ENCODE data around the gene HARS2. TPM values are rescaled to one million over a fixed set of nuclear protein-coding genes. Genes with fewer than 3 reads are reported as not detected.

The HARS2 gene
- total RNA-seq, 1 experiment from 2014 or later, result 28.8 TPM

- peak; percentile 87 to 94 for DNase-seq
- H3K9me2 ChIP-seq (ENCODE audit: insufficient read depth), result no peaks in the 10 kb centered on the region
- H3K36me3 ChIP-seq (ENCODE audit: low read depth), result no peaks in the 10 kb centered on the region
- intact Hi-C loops (cut with micrococcal nuclease; ENCODE audit: unreplicated experiment), result no loop called here
- H3K79me2 ChIP-seq (ENCODE audit: low read depth), result no peaks in the 10 kb centered on the region
- no peaks in the 10 kb centered on the region for H3K4me1 ChIP-seq (replicated peaks; ENCODE audit: insufficient read depth)
- POLR2A ChIA-PET (ENCODE audit: unreplicated experiment), result interaction anchor here (0.6 to 0.9 kb wide), 2 partner anchors 15 to 62 kb away, joined by 5 to 7 read pairs; no protein-coding TSS in a partner anchor
- BruUV-seq (replicated peaks), result no TSS peak
- peak overlapping the region; percentile 91 for H3K4me2 ChIP-seq
- H3K4me3 ChIP-seq, result peak overlapping the region; percentile 61; the same call in 1 of the 2 replicates
- no peak overlapping the region for H3K27ac ChIP-seq
- H3F3A ChIP-seq (ENCODE audit: insufficient read depth, low read depth), result peaks cover 10% of the 10 kb centered on the region
- H2AFZ ChIP-seq, result peak overlapping the region; percentile 84
- CTCF ChIA-PET, result interaction anchor here (0.5 to 0.6 kb wide), 2 partner anchors 326 to 866 kb away, joined by 4 to 6 read pairs; no protein-coding TSS in a partner anchor
- no peaks in the 10 kb centered on the region for H3K27me3 ChIP-seq (ENCODE audit: insufficient read depth, low read depth)
- H4K20me1 ChIP-seq (ENCODE audit: insufficient read depth), result no peaks in the 10 kb centered on the region
- no peak for TF ChIP-seq CTCF (conservative IDR thresholded peaks at IDR 0.05)
- H3K9me3 ChIP-seq (ENCODE audit: insufficient read depth, low read depth), result no peaks in the 10 kb centered on the region
Observed at GRCh38 chr5:140725799-140726471, 34.7 kb downstream of the HARS2 start.

GRCh38 chr5:140733098-140733497 is 41.8 kb downstream of the HARS2 start:
- Histone ChIP-seq H4K20me1 (ENCODE audit: insufficient read depth) (no peaks in the 10 kb centered on the region), H3K27ac (no peak overlapping the region), H3K4me1 (replicated peaks; ENCODE audit: insufficient read depth) (no peaks in the 10 kb centered on the region), H3K36me3 (ENCODE audit: low read depth) (no peaks in the 10 kb centered on the region), H3K4me2 (no peak overlapping the region), H3K9me3 (ENCODE audit: insufficient read depth, low read depth) (no peaks in the 10 kb centered on the region), H3K27me3 (ENCODE audit: insufficient read depth, low read depth) (no peaks in the 10 kb centered on the region), H2AFZ (no peak overlapping the region), H3K4me3 (no peak overlapping the region), H3K79me2 (ENCODE audit: low read depth) (no peaks in the 10 kb centered on the region), H3F3A (ENCODE audit: insufficient read depth, low read depth) (no peaks in the 10 kb centered on the region), H3K9me2 (ENCODE audit: insufficient read depth) (no peaks in the 10 kb centered on the region)
- intact Hi-C loops (cut with micrococcal nuclease; ENCODE audit: unreplicated experiment), result no loop called here
- POLR2A ChIA-PET (ENCODE audit: unreplicated experiment), result no interaction called here
- CTCF ChIA-PET, result interaction anchor here (0.6 kb wide), 1 partner anchor 148 kb away, joined by 4 read pairs; no protein-coding TSS in a partner anchor
- no TSS peak for BruUV-seq (replicated peaks)
- no peak for TF ChIP-seq EZH2 (IDR thresholded peaks at IDR 0.05; ENCODE audit: low read depth)
- no peak for TF ChIP-seq CTCF (conservative IDR thresholded peaks at IDR 0.05)
- DNase-seq, result no peak

GRCh38 chr5:140734354-140734753 is 43.1 kb downstream of the HARS2 start:
- Histone ChIP-seq H3K4me1 (replicated peaks; ENCODE audit: insufficient read depth) (no peaks in the 10 kb centered on the region), H3K36me3 (ENCODE audit: low read depth) (no peaks in the 10 kb centered on the region), H3K9me2 (ENCODE audit: insufficient read depth) (no peaks in the 10 kb centered on the region), H2AFZ (no peak overlapping the region), H3K4me2 (no peak overlapping the region), H3K27ac (no peak overlapping the region), H3K79me2 (ENCODE audit: low read depth) (no peaks in the 10 kb centered on the region), H3K4me3 (no peak overlapping the region), H3K27me3 (ENCODE audit: insufficient read depth, low read depth) (no peaks in the 10 kb centered on the region), H4K20me1 (ENCODE audit: insufficient read depth) (no peaks in the 10 kb centered on the region), H3K9me3 (ENCODE audit: insufficient read depth, low read depth) (no peaks in the 10 kb centered on the region), H3F3A (ENCODE audit: insufficient read depth, low read depth) (no peaks in the 10 kb centered on the region)
- intact Hi-C loops (cut with micrococcal nuclease; ENCODE audit: unreplicated experiment), result no loop called here
- TF ChIP-seq CTCF (conservative IDR thresholded peaks at IDR 0.05), result peak; percentile 46; the same call in 1 of the 2 replicates
- TF ChIP-seq EZH2 (IDR thresholded peaks at IDR 0.05; ENCODE audit: low read depth), result no peak
- DNase-seq, result no peak
- ChIA-PET POLR2A (ENCODE audit: unreplicated experiment) (no interaction called here), CTCF (no interaction called here)
- no TSS peak for BruUV-seq (replicated peaks)

Data from PC-9 (cell line).